GM18508 (cell line): Measurements from ENCODE around the gene FAM204A.

ENCODE experiments used
- ATAC-seq: cut with Tn5 transposase; IDR thresholded peaks from one replicate; pipeline ENCODE4 v1.9.1; 2021; ENCODE audit warnings: moderate number of reproducible peaks; ENCODE audit not compliant: insufficient read depth, unreplicated experiment

The FAM204A gene

DNA sequence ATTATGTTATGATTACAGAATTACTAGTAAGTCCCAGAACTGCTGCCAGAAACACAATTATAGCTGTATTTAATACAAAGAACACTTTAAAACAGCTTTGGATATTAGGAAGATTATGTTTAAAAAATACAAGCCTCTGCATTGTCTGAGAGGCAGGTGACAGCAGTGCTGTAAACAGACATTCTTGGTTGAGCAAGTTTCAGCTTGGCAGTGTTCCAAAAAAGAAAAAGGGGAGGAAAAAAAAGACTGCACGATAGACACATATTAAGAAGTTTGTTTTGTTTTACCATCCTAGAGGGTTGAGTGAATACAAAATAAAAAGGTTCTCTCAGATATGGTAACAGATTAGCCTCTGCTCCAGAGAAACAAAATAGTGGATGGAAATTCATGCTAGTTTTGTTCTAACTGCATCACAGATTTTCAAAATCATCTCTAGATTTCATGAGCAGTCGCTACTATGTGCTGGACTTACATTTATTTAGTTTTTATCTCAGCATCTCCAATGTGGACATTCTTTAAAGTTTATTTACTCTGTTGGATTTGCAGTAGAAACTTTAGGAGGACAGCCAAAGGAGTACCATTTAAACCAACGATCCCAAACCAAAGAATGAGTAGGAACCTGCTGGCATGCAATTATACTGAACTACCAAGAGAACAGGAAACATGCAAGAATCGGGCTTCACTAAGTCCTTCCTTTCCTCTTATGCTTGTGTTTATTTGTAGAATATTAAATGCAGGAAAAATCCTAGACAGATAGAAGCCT, 9.0 kb downstream of the FAM204A start:
- ATAC-seq, result no peak

DNA sequence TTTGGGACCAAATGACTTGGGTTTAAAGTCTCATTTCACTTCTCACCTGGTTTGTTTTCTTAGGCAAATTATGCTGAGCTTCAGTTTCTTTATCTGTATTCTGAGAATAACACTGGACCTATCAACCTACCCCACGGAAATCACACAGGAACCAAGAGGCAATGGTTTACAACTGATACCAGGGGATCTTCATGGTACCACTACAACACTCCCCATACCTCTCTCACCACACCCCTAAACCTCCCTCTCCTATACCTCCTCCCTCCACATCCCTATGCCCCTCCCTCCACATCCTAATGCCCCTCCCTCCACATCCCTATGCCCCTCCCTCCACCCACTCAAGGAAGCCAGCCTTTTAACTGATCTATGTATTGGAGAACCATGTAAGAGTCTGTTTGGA, 9.9 kb downstream of the FAM204A start:
- ATAC-seq, result no peak

DNA sequence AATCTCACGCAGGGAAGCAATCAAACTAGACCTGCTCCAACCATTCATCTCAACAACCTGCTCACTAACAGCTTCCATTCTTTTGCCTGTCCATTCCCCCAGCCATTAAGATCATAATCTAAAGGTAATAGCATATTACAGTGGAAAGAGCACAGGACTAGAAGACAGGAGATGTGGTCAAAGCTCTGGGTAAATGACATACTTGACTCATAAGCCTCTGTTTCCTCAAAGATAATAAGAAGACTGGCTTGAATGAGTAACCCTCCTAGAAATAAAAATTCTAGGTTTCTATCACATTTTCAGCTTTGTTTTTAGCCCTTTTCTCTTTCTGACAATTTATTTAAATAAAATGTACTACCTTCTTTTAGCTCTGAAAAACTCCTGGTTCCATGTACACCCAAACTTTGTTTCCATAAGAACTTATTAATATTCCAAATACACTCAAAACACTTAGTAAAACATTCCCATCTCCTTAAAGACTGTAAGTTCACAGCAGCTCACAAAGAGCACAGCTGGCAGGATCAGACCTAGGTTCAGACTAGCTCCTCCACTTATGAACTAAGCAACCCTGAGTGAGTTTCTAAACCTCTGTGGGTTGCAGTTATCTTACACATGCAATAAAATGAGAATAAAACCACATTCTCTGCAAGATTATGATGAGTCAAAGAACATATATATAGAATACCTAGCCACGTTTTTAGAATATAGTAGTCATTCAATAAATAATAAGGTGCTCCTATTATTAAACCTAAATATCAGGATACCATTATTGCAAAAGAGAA, 11.6 kb downstream of the FAM204A start:
- no peak for ATAC-seq

DNA sequence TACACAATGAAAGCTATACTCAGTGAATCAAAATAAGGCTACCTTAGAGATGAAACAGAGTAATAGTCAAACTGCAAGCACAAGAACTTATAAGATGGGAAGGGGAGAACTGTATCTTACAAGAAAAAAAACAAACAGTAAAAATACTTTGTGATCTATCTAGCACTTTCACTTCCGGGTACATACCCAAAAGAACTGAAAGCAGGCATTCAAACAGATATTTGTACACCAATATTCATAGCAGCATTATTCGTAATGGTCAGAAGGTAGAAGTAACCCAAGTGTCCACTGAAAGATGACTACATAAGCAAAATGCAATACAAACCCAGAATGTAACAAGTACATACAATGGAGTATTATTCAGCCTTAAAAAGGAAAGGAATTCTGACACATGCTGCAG, 18.0 kb downstream of the FAM204A start:
- no peak for ATAC-seq

DNA sequence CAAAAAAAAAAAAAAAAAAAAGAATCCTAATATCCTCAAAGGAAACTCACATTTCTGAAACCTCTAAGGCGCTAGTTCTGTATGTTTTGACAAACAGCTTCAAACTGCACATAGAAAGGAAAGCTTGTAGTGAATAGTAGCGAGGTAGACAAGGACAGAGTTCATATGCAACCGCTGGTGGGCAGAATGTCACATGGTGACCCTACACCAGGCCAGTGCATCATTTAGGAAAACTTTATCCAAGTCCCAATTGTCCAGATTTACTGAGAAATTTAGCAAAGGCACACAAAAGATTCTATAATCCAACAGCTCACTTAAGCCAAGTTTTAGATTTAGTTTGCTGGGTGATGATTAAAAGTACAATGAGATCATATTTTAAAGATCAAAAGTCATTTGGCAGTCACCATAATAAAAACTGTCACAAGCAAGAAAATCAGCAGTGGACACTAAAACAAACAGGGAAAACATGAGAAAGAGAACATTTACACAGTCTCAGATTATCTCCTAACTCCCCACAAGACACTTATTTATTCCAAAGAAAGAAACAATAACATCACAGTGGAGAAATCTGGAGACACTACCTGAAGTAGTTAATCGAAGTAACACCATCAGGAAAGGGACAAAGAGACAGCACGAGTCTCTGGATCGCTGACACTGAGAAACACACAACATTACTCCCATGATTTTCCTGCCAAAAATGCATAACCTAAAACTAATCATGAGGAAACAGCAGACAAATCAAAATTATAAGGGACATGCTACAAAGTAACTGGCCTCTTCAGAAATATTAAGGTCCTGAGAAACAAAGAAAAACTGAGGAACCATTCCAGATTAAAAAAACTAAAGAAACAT, 20.2 kb downstream of the FAM204A start:
- ATAC-seq, result no peak

DNA sequence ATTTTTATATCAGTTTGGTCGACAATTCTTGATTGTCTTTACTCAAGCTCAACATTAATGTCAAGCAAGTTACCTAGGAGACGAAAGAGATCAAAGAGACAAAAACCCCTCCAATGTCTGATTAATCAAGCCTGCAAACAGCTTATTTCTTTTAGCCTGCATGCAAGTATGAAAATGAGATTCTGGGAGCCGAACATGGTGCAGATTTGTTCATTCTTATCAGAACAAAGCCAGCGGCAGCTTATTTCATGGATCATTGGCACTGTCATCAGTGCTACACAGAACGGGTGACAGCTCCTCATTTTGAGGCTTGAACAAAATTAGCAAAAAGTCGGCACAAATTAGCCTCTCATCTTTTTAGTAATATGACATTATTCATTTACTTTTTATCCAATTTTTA, 26.5 kb downstream of the FAM204A start:
- no peak for ATAC-seq

DNA sequence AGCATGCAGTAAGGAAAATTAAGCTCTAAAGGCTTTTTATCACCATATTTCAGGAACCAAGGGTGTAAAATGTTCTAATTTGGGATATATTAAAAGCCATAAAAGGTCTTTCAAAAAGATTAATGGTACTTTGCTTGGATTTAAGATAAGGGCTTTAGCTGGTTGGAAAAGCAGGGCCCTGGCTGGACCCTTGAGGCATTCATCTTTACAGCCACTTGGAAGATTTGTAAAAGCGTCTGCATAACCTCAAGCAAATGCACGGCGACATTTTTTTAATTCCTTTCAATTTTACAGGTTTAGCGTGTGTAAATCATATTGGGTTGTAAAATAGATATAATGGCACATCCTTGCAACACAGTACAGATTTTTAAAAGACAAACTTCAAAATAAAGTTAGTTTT, 27.2 kb downstream of the FAM204A start:
- no peak for ATAC-seq

DNA sequence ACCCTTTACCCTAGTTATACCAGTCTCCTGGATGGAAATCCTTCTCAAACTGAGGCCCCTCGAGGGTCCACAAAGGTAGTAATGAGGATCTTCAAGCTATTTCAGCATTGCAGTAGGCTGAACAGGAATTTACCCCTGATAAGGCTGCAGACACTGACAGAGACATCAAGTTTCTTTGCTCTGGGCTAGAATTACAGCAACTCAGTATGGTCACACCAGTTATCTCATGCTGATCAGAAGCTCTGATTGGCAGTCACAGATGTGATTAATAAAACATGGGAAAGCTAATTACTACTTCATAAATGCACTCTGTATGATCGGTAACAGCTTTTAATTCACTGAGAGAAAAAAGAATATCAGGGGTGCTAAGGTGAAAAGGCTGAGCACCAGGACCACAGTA, 30.6 kb downstream of the FAM204A start:
- no peak for ATAC-seq

DNA sequence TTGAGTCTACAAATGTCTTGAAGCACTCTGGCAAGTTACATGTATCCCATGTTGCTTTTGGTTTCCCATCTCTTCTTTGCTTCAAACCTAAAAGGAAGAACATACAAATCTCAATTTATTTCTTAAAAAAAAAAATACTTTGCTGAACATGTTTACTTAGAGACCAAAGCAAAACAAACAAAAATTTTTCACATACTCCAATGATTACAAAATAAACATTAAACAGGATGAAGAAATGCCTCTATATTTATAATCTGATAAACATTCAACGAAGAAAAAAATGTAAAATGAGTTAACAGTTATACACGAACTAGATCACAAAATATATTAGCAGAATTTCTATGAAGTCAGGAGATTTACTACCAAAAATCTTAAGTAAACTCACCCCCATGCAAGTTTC, 31.3 kb downstream of the FAM204A start:
- no peak for ATAC-seq

DNA sequence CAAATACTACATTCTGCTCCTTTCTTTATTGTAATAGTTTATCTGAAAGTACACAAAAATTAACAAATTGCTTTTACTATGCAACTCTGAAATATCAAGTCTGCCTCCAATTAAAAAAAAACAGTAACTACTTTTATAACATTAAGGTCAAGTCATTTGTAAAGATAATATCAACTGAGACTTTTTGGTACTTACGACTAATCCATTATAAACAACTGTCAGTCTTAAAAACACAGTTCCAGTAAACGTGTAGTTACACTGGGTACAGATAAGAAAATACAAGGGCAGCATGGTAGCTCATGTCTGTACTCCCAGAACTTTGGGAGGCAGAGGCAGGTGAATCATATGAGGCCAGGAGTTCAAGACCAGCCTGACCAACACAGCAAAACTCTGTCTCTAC, 32.2 kb downstream of the FAM204A start:
- ATAC-seq, result no peak

DNA sequence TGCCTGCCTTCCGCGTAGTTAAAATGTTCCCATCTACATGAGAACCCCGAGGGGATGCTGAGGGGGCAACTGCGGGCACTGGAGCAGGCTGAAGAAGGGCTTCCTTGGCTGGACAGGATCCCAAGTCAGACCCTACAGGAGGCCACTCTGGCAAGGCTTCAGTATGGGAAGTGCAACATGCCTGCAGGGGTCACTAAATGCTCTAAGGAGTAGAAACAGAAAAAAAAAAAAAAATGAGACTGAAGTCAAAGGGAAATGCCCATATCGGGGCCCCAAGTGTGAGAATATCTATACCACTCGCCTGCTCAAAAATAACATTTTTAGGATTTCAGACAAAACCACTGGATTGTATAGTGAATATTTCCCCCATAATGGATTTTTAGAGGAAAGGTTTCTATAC, 33.5 kb downstream of the FAM204A start:
- ATAC-seq, result no peak

DNA sequence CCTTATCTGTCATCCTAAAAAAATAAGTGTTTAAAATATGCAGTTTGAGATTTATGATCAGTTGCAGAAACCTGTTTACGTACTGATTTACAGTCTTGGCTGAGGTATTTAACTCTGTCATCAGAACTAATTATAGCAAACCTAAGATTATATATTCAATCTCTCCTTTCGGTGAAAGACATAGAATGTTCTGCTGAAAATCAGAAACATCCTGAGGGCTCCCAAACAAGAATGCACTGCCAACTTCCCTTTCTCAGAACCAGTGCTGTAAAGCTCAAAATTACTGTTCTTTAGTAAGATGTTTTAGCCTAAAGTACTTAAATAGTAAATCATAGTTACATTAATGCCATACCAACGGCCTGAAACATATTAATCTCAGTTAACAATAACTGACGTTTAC, 34.3 kb downstream of the FAM204A start:
- no peak for ATAC-seq

DNA sequence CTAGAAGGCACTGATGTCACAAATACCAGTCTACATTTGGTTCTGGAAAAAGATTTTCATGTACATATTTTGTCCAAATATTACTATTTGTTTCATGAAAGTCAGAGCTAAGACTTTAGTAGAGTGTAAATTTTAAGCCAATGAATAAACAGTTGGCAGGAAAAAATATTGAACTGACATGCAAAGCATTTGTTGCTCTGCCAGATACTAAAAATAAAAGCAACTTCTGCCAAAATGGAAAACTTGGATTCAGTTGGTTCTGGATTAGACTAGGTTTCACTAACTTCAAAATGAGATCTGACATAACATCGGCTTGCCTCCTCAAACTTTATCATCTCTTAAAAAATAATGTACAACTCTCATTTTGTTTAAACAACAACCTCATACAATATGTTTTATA, 34.9 kb downstream of the FAM204A start:
- no peak for ATAC-seq

DNA sequence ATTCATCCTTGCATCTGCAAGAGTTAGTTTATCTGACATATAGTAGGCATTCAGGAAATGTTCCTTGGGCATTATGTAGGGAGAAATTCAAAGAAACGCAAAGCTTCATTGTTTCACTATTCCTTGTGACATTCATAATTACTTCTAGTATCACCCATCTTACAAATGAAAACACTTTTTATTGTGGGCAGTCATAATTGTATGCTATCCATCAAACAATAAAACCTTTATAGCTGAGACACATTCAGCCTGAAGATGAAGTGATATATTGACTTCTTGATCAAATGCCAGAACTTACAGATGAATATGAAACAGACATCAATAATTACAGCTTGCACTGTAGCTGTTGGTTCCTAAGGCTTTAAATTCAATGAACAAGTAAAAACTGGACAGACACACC, 36.4 kb downstream of the FAM204A start:
- no peak for ATAC-seq

DNA sequence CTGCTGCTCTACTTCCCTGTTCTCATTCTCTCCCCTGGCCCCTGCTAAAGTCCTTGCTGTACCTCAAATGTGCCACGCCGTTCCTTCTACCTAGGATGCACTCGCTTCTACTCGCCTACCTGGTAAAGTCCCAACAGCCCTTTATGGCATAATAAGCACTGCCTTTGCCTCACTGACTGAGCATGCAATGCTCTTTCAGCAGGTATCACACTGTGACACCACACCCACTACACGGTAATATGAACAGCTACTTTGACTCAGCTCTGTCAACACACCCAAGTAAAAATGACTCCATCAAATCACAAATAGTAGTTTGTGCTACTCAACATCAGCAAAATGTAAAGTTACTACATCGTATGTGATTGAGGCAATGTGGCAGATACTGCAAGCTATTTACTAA, 37.6 kb downstream of the FAM204A start:
- ATAC-seq, result no peak

DNA sequence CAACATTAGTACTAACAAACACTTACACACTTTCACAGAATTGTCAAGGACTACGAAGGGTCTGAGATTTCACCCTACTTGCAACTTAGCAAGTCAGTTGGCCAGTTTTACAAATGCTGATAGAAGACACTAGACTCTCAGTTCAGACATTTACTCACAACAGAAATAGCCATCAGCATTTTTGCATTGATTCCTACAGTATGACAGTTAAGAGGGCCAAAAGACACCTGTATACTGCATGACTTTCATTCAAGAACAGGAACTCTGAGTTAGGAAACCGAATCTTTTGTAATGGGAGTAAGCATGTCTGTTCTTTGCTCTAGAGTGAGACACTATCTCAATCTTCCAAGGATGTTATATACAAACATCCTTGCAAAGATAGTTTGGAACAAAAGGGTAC, 40.9 kb downstream of the FAM204A start:
- ATAC-seq, result no peak

DNA sequence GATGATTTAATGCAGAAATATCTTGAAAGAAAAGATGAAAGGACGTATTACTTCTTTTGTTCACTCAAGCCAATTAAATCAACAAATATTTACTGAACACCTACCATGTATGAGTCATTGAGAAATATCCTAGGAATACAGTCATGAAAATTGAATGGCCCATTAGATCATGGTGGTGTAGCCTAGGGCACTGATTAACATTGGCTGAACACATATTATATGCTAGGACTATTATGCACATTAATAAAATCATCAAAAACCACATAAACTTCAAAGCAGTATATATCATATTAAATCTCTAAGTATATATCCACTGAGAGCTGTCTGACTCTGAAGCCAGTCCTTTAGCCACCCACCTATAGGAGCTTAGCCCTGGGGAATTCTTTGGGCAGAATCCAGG, 41.8 kb downstream of the FAM204A start:
- ATAC-seq, result no peak

DNA sequence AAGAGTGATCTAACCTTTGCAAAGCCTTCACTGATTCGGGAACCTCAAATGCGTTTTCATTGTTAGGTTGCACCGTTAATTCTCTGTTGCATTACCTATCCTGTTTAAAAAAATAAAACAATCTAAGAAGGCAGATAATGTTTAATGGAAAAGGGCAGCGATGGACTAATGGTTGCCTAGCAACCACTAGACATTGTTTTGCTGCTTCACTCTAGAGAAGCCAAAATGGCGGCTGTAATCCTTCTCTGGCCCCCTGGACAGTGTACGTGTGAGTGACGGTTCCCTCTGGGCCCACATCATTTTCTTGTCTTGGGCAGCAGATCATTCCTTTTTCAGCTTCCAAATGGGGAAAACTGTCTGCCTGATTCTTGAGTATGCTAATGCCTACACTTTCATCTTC, 43.3 kb downstream of the FAM204A start:
- no peak for ATAC-seq

DNA sequence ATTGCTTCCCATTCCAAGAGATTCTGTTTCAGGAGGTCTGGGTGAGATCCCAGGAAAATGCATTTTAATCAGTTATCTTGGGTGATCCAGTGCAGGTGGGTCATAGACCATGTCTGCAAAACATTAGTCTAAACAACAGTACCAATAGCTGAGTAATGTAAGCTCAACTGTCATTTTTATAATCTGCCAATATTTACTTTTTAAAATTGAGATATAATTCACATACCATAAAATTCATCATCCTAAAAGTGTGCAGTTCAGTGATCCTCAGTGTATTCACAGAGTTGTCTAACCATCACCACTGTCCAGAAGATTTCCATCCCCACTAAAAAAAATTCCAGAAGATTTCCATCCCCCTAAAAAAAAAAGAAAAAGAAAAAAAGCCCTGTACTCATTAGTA, 51.0 kb downstream of the FAM204A start:
- ATAC-seq, result no peak

DNA sequence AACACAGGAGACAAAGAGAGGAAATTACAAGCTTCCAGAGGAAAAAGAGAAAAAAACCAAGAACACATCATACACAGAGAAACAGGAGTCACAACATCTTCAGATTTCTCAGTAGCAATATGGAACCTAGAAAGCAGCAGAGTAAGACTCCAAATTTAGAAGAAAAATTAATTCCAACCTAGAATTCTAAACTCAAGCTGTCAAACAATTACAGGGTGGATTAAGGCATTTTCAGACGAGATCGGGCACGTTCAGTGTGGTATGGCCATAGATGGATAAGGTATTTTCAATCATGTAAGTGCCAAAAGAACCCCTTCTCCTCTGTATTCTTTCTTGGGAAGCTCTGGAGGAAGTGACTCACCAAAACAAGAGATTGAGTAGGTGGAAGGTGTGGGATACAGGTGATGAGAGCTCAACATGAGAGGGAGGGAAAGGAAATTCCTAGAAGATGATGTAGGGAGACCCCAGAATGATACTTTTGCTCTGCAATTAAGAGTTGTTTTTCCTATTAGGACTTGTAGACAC, 51.6 kb downstream of the FAM204A start:
- no peak for ATAC-seq
